K562 (cell line): Measurements from ENCODE around the gene SLC25A45.

Source experiments
- ATF2 ChIP-seq: sonication (generic); formaldehyde crosslinking; IDR thresholded peaks from 2 replicates; pipeline ENCODE4 v1.8.1; 2022; ENCODE audit warnings: missing genetic modification reagents
- KLF13 ChIP-seq: fragments of 450-650 bp; IDR thresholded peaks from 2 replicates; pipeline ENCODE4 v1.6.1; 2016; ENCODE audit warnings: missing genetic modification characterization, low read depth, mild to moderate bottlenecking, missing compliant biosample characterization, moderate library complexity, borderline replicate concordance
- MAX ChIP-seq: sonication (generic); formaldehyde crosslinking; IDR thresholded peaks from 2 replicates; pipeline ENCODE4 v1.9.0; 2022; ENCODE audit warnings: mild to moderate bottlenecking, missing genetic modification reagents
- RBM14 ChIP-seq: fragments of 200-400 bp; formaldehyde crosslinking; IDR thresholded peaks from 2 replicates; pipeline ENCODE4 v1.6.1; 2018; ENCODE audit warnings: low read depth, mild to moderate bottlenecking, low read length, moderate library complexity, borderline replicate concordance; ENCODE audit not compliant: insufficient read depth
- ZNF592 ChIP-seq: fragments of 450-650 bp; IDR thresholded peaks from 2 replicates; pipeline ENCODE4 v1.6.1; 2017; ENCODE audit warnings: antibody characterized with exemption, mild to moderate bottlenecking
- ZNF717 ChIP-seq: fragments of 250-450 bp; sonication (Bioruptor Pico); IDR thresholded peaks from 2 replicates; pipeline ENCODE4 v1.5.0; 2021

GRCh38 chr11:65419772-65420481 is 37.5 kb upstream of the SLC25A45 start:
- TF ChIP-seq RBM14 (no peak), KLF13 (tag) (no peak), ZNF592 (no peak), ZNF717 (CRISPR knock-in tag) (no peak), ATF2 (no peak), MAX (CRISPR knock-in tag) (no peak)
